HFF-Myc (cell line): ENCODE measurements around the gene TDRD7.
"Not testable (repeated sequence)": the region's sequence is repeated elsewhere in the genome, so short reads cannot be mapped to it uniquely, and the experiment has no call there.

Experiments
- DNase-seq: peaks from one replicate; pipeline ENCODE4 v3.0.0-alpha.2; 2011; ENCODE audit warnings: low read depth; ENCODE audit errors: extremely low read depth
- H3K4me3 ChIP-seq: replicated peaks from 2 replicates; pipeline ENCODE4 v1.5.1; 2011; ENCODE audit warnings: low read depth, mild to moderate bottlenecking, control low read depth, low read length
- TF ChIP-seq, protein P1 (sequence below): IDR thresholded peaks from 2 replicates; pipeline ENCODE4 v1.5.1; 2012; ENCODE audit warnings: mild to moderate bottlenecking, low read depth, low read length, control low read depth; ENCODE audit errors: missing control alignments

TDRD7 gene

DNA sequence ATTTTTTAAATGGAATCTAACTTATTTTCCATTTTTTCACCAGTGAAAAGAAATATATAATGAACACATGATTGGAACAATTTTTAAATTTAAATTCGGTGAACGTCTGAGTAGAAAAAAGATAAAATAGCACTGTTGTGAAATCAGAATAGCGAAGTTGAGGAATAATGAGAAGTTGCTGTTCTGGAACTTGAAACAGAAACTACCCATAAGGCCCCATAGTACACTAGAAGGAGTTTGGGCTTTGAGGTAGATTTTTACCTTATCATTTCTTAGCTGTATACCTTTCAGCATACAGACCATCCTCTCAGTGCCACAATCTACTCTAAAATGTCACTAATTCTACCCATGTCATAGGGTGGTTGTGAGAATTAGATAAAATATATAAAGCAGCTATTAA is 35.1 kb downstream of the TDRD7 start:
- TF ChIP-seq, protein P1, sequence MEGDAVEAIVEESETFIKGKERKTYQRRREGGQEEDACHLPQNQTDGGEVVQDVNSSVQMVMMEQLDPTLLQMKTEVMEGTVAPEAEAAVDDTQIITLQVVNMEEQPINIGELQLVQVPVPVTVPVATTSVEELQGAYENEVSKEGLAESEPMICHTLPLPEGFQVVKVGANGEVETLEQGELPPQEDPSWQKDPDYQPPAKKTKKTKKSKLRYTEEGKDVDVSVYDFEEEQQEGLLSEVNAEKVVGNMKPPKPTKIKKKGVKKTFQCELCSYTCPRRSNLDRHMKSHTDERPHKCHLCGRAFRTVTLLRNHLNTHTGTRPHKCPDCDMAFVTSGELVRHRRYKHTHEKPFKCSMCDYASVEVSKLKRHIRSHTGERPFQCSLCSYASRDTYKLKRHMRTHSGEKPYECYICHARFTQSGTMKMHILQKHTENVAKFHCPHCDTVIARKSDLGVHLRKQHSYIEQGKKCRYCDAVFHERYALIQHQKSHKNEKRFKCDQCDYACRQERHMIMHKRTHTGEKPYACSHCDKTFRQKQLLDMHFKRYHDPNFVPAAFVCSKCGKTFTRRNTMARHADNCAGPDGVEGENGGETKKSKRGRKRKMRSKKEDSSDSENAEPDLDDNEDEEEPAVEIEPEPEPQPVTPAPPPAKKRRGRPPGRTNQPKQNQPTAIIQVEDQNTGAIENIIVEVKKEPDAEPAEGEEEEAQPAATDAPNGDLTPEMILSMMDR = no peak
- no peak overlapping the region for H3K4me3 ChIP-seq
- no peak for DNase-seq

DNA sequence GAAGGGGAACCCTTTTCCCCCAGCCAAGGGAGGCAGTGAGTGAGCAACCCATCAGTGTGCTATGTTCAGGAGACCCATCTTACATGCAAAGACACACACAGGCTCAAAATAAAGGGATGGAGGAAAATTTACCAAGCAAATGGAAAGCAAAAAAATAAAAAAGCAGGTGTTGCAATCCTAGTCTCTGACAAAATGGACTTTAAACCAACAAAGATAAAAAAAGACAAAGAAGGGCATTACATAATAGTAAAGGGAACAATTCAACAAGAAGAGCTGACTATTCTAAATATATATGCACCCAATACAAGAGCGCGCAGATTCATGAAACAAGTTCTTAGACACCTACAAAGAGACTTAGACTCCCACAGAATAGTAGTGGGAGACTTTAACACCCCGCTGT is 41.7 kb downstream of the TDRD7 start:
- H3K4me3 ChIP-seq, DNase-seq: not testable (repeated sequence)

DNA sequence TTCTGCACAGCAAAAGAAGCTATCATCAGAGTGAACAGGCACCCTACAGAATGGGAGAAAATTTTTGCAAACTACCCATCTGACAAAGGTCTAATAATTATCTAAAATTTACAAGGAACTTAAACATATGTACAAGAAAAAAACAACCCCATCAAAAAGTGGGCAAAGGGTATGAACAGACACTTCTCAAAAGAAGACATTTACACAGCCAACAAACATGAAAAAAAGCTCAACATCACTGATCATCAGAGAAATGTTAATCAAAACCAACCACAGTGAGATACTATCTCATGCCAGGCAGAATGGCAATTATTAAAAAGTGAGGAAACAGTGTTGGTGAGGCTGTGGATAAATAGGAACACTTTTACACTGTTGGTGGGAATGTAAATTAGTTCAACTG is 44.9 kb downstream of the TDRD7 start:
- DNase-seq, H3K4me3 ChIP-seq: not testable (repeated sequence)

DNA sequence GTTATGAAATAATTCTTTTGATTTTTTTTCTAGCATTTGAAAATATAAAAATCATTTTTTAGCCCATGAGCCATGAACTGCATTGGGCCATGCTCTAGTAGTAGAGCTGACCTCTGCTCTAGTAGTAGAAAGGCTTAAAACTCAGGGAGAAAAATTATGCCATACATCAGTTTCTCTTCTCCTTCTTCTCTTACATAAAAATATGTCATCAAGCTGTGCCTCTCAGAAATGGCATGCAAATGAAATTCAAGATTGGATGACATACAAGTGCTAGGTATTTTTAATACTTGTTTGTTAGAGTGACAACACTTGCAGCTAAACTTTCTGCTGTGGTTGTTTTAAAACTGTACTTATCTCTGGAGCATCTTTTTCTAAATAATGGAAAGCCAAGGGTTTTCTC is 47.4 kb downstream of the TDRD7 start:
- DNase-seq = no peak
- no peak overlapping the region for H3K4me3 ChIP-seq
- TF ChIP-seq, protein P1 = no peak

DNA sequence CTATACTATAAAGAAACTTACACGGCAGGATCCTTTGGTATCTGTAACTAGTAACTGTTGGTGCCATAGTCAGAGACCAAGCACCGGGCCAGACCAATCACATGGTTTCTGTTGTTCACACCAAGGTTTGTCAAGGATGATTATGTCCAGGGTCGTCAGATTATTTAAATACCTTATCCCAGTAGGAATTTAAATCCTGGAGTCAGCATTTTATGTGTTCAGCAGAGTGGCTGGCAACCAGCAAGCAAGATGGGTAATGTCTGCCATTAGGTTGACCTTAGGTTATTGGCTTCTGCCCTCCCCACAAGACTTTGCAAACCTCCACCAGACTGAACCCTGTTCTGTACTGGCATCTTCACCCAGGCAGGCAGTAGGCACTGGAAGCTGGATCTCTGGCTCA is 50.3 kb downstream of the TDRD7 start:
- no peak overlapping the region for H3K4me3 ChIP-seq
- TF ChIP-seq, protein P1 = no peak

DNA sequence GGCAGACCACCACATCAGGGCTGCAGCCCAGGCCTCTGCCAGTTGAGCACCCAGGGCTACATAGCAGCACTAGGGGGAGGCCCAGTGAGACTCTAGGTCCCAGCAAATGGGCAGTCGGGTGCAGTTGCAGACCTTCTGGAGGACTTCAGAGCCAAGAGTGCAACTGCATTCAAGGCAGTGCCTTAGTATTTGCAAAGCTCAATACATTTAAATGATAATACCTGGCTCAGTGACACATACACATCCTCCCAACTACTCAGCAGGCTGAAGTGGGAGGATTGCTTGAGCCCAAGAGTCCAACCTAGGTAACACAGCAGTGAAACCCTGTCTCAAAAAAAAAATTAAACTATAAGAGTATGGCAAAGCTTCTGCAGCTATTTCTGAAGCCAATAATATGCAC is 51.0 kb downstream of the TDRD7 start:
- H3K4me3 ChIP-seq = no peak overlapping the region
- TF ChIP-seq, protein P1 = no peak
- DNase-seq = no peak

More for the DNA sequence above, 50.3 kb downstream of the TDRD7 start:
- DNase-seq = no peak

DNA sequence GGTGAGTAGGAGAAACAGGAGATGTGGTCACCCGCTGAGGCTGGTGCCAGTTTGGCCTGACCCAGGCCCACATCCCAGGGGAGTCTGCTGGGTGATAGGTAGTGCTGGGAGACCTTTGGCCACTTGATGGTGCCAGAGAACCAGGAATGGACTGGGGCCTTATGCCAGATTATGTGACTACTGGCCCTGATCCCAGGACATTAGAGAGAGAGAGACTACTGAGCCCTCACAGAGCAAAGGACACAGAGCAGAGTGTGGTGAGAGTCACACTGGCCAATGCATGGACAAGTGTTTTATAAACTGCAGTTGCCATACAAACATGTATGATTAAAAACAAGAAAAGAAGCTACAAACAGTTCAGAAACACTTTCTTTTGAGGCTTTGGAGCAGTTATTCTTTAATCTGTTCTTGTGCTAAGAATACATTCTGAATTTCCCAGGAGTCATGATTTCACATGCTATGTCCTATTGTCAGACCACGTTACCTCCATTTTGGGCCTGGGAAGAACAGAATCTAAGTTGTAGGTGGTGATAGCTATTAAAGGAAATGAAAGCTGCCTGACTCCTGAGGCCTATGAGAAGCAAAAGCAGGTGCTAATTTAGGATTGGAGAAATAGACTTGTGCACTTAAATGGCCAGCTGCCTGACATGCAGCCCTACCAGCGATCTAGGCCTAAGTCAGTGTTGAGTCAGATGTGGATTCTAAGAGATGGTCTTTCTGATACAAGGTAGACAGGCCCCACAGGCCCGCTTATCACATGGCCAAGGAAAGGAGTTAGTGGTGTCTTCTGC is 57.0 kb downstream of the TDRD7 start:
- TF ChIP-seq, protein P1 = peak; percentile 78
- peak; percentile 51 for DNase-seq

DNA sequence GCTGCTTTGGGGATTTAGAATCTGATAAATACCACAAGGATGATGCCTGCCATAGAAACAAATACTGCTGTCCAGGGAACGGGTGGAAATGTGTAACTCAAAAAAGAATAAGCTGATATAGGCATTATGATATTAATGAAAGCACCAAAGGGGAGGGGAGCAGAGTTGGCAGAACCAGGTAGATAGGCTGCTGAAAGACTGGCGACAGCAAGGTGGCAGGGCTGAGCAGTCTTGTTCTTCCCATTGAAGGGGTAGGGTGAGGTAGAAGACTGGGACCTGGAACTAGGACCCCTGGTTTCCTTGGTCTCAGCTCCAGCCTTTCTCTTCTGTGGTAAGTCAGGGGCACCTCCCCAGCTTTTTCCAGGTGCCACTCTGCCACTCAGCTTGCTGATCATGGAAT is 58.2 kb downstream of the TDRD7 start:
- no peak for DNase-seq
- H3K4me3 ChIP-seq = no peak overlapping the region
- TF ChIP-seq, protein P1 = peak; percentile 25

More for the DNA sequence above, 57.0 kb downstream of the TDRD7 start:
- no peak overlapping the region for H3K4me3 ChIP-seq
